Spleen (tissue), 11 donors: ENCODE results near the gene ZNF516. TPM values are rescaled to one million over a fixed set of nuclear protein-coding genes. Genes with fewer than 3 reads are reported as not detected.
A peak's percentile ranks its signal among the peaks of the same experiment; 100 is the strongest.

Experiments
- DNase-seq: peaks from one replicate; pipeline ENCODE4 v3.0.0-alpha.2; 2020
- H3K27ac ChIP-seq, 8 donors: fragments of 200-600 bp; sonication (generic) in 7 of 8; 1 replicate in 4 of 8; 2 replicates in 4 of 8; pipeline versions ENCODE4 v1.5.0 to v1.8.0; 2016 to 2021; ENCODE audit warnings: inconsistent platforms in 4 of 8, mild to moderate bottlenecking in 4 of 8, moderate library complexity in 1 of 8
- H3K27me3 ChIP-seq, 7 donors: fragments of 200-600 bp; sonication (generic) in 6 of 7; replicated peaks in 1 of 7; 1 replicate in 4 of 7; 2 replicates in 3 of 7; pipeline versions ENCODE4 v1.5.0 to v1.8.0; 2016 to 2021; ENCODE audit warnings: inconsistent platforms in 3 of 7, mild to moderate bottlenecking in 1 of 7
- H3K36me3 ChIP-seq, 6 donors: fragments of 200-600 bp; sonication (generic) in 5 of 6; 1 replicate in 4 of 6; 2 replicates in 2 of 6; pipeline versions ENCODE4 v1.5.0 to v1.8.0; 2016 to 2021; ENCODE audit warnings: inconsistent platforms in 2 of 6
- H3K4me1 ChIP-seq, 6 donors: fragments of 200-600 bp; sonication (generic) in 5 of 6; 1 replicate in 3 of 6; 2 replicates in 3 of 6; pipeline versions ENCODE4 v1.5.0 to v1.8.0; 2016 to 2021; ENCODE audit warnings: inconsistent platforms in 3 of 6
- H3K4me3 ChIP-seq, 8 donors: fragments of 200-600 bp; sonication (generic) in 7 of 8; 1 replicate in 4 of 8; 2 replicates in 4 of 8; pipeline versions ENCODE4 v1.5.0 to v1.8.0; 2016 to 2021; ENCODE audit warnings: inconsistent platforms in 4 of 8, mild to moderate bottlenecking in 4 of 8, moderate library complexity in 2 of 8
- H3K9me3 ChIP-seq, 8 donors: fragments of 200-600 bp; sonication (generic) in 7 of 8; 1 replicate in 4 of 8; 2 replicates in 4 of 8; pipeline versions ENCODE4 v1.5.0 to v1.8.0; 2016 to 2021; ENCODE audit warnings: inconsistent platforms in 4 of 8
- POLR2A ChIP-seq, 3 donors: fragments of 450-650 bp; IDR thresholded peaks; one replicate each; pipeline ENCODE4 v1.5.1; 2017; ENCODE audit warnings: antibody characterized with exemption in 3 of 3, mild to moderate bottlenecking in 1 of 3
- POLR2AphosphoS5 ChIP-seq, 3 donors: sonication (generic); formaldehyde crosslinking; IDR thresholded peaks; one replicate each; pipeline ENCODE4 v1.5.1; 2017; ENCODE audit warnings: antibody characterized with exemption in 3 of 3
- WGBS, 5 donors: extraction: QIAGEN DNeasy Blood & Tissue Kit in 3 of 5; methylation state at CpG; one replicate each; pipeline versions ENCODE4 v1.1.5 to v1.1.7; 2013 to 2018; 5-methylcytosine and 5-hydroxymethylcytosine counted together
- intact Hi-C: fragments of 100-400 bp; cut with DNase I; formaldehyde crosslinking; loops from one replicate; pipeline ENCODE4 v1.15.0; 2023; ENCODE audit warnings: low total_unique reads
- polyA plus RNA-seq, 3 donors: library from polyadenylated mRNA; stranded (reverse); fragments of 200-250 nt; gene quantifications; one replicate each; pipeline ENCODE4 v1.2.1, GENCODE V29; 2013
- total RNA-seq, 7 donors: library from RNA; depleted of rRNA in 3 of 7; stranded (reverse); fragments of >200 nt in 3 of 7; fragmentation: NEBNext Ultra II Directional in 4 of 7; extraction: Animal tissue kit (Norgen Biotek cat#: 25700) in 4 of 7; gene quantifications; one replicate each; pipeline versions ENCODE4 v1.1.0 to v1.2.1, GENCODE V29; 2016 to 2021
- TF ChIP-seq, protein P1 (sequence below), 11 experiments: fragments of 200-600 bp in 7 of 11; fragments of 450-650 bp in 4 of 11; sonication (generic) in 4 of 11; IDR thresholded peaks in 8 of 11; conservative IDR thresholded peaks in 3 of 11; 1 replicate in 7 of 11; 2 replicates in 4 of 11; pipeline versions ENCODE4 v1.4.0 to v1.8.0; 2016 to 2021; ENCODE audit warnings: antibody characterized with exemption in 11 of 11, inconsistent platforms in 4 of 11, mild to moderate bottlenecking in 1 of 11
- donor health status: healthy with polysubstance abuse.
- donor health status: DM: no; HTN: no; CAD: no; lungs with moderate emphysema.
- donor health status: DM: no; HTN: no; CAD: no.
- donor health status: Bipolar disorder and iron deficiency.
- donor health status: healthy.
- donor health status: DM: no; HTN: no; CAD: no.
- donor health status: DM: yes; HTN: yes; CAD: no.

The ZNF516 gene
- total and polyA plus RNA-seq, 10 donors = 4.5 to 58.4 (median 40.0) TPM

DNA sequence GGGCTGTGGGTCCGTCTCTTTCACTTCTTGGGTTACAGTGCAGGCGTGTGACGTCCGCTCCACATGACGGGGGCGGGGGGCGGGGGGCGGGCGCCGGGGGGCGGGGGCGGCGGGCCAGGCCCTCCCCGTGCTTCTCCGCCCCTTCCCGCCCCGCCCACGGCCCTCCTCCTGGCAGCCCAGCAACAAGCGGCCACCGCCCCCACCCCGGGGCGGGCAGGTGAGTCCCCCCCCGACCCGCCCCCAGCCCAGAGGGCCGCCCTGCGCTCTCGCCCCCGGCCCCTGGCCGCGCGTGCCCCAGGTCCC lies 3.6 kb downstream of the ZNF516 start:
- Histone ChIP-seq H3K27ac (peak overlapping the region in 7 of 8 donors; percentile 83 to 97 (median 90)), H3K4me3 (peak overlapping the region; percentile 56 to 90 (median 76)), H3K9me3 (no peaks in the 10 kb centered on the region), H3K4me1 (peaks cover 8 to 89% (median 55%) of the 10 kb centered on the region in 6 donors), H3K36me3 (no peaks in the 10 kb centered on the region), H3K27me3 (peaks cover 0 to 53% (median 3%) of the 10 kb centered on the region in 7 donors)
- no peak for DNase-seq
- TF ChIP-seq POLR2AphosphoS5 (IDR thresholded peaks at IDR 0.05) (peak in 1 of 3 donors; percentile 55), POLR2A (IDR thresholded peaks at IDR 0.05) (no peak)
- intact Hi-C loops = no loop called here
- WGBS, 5 donors = 0 to 4% (median 1%) methylated on average over 6 to 31 of the region's 31 CpGs; no CpG with 5 or more reads in 1 of the 5 donors

DNA sequence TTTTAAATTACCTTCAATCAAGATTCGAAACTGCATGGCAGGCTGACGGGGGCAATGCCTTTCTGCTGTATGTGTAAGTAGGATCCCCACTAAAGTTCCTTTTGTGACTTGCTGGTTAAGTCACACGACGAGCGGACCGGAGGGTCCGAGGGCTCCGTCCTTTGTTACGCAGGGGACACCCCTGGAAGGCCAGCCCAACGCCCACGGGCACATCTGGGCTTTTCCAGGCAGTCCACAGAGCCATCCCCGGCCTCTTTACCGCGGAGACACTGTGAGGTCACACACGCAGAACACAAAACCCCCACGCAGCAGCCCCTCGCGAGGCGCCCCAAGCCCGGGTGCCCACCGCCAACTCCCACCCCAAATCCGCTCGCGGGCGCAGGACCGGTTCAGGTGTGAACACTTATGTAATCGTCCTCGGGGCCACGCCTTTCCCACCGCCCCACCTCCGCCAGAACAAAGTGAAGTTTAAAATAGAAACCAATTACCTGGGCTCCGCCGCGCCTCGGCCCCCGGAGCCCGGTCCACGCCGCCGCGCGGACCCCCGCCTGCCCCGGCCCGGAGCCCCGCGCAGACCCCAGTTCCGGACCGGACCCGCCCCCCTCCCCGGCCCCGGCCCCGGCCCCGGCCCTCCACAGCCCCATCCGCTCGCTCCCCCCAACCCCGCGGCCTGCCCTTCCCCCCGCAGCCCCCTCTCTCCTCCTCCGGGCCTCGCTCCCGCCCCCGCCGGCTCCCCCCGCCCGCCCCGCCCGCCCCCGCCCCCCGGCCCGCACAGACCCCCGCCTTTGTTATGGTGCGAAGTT lies 4.2 kb downstream of the ZNF516 start:
- 2 to 4% (median 2%) methylated on average over 38 to 68 of the region's 73 CpGs for WGBS, 5 donors
- peaks cover 0 to 49% (median 3%) of the 10 kb centered on the region in 7 donors for H3K27me3 ChIP-seq
- intact Hi-C loops = no loop called here
- H3K4me1 ChIP-seq = peaks cover 8 to 89% (median 57%) of the 10 kb centered on the region in 6 donors
- DNase-seq = peak; percentile 92
- H3K9me3 ChIP-seq = no peaks in the 10 kb centered on the region
- TF ChIP-seq, protein P1, sequence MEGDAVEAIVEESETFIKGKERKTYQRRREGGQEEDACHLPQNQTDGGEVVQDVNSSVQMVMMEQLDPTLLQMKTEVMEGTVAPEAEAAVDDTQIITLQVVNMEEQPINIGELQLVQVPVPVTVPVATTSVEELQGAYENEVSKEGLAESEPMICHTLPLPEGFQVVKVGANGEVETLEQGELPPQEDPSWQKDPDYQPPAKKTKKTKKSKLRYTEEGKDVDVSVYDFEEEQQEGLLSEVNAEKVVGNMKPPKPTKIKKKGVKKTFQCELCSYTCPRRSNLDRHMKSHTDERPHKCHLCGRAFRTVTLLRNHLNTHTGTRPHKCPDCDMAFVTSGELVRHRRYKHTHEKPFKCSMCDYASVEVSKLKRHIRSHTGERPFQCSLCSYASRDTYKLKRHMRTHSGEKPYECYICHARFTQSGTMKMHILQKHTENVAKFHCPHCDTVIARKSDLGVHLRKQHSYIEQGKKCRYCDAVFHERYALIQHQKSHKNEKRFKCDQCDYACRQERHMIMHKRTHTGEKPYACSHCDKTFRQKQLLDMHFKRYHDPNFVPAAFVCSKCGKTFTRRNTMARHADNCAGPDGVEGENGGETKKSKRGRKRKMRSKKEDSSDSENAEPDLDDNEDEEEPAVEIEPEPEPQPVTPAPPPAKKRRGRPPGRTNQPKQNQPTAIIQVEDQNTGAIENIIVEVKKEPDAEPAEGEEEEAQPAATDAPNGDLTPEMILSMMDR (IDR thresholded peaks at IDR 0.05 in 8 of 11, conservative IDR thresholded peaks at IDR 0.05 in 3 of 11) = no peak
- TF ChIP-seq POLR2AphosphoS5 (IDR thresholded peaks at IDR 0.05) = peak in 2 of 3 donors; percentile 42 to 63
- peak overlapping the region; percentile 46 to 90 (median 76) for H3K4me3 ChIP-seq
- H3K36me3 ChIP-seq = no peaks in the 10 kb centered on the region
- H3K27ac ChIP-seq = peak overlapping the region in 7 of 8 donors; percentile 66 to 97 (median 90)

DNA sequence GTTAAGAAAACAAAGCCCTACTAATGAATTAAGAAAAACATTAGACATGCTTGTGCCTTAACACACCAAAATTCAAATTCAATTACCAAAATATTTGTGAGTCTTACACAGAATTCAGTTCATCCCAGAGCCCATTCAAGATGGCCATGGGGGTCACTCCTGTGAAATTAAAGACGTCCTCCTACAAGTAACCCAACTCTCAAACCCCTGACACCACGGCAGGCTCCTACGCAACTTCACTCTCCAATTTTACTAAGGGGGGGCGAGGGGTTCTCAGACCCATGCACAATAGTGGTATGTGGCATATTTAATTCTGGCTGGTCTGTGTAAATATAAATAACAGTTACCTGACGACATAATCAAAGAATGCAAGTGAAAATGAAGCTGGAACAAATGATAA lies 5.0 kb downstream of the ZNF516 start:
- intact Hi-C loops = no loop called here
- peaks cover 0 to 42% (median 3%) of the 10 kb centered on the region in 7 donors for H3K27me3 ChIP-seq
- DNase-seq = no peak
- peaks cover 8 to 91% (median 59%) of the 10 kb centered on the region in 6 donors for H3K4me1 ChIP-seq
- 68 to 84% (median 69%) methylated on average over 5 of the region's 5 CpGs for WGBS, 5 donors
- H3K36me3 ChIP-seq = no peaks in the 10 kb centered on the region
- TF ChIP-seq POLR2AphosphoS5 (IDR thresholded peaks at IDR 0.05) (no peak), POLR2A (IDR thresholded peaks at IDR 0.05) (no peak)
- TF ChIP-seq, protein P1 (IDR thresholded peaks at IDR 0.05 in 8 of 11, conservative IDR thresholded peaks at IDR 0.05 in 3 of 11) = no peak
- peak overlapping the region in 5 of 8 donors; percentile 75 to 97 (median 90) for H3K27ac ChIP-seq
- H3K9me3 ChIP-seq = no peaks in the 10 kb centered on the region
- peak overlapping the region in 3 of 8 donors; percentile 75 to 90 (median 86) for H3K4me3 ChIP-seq

DNA sequence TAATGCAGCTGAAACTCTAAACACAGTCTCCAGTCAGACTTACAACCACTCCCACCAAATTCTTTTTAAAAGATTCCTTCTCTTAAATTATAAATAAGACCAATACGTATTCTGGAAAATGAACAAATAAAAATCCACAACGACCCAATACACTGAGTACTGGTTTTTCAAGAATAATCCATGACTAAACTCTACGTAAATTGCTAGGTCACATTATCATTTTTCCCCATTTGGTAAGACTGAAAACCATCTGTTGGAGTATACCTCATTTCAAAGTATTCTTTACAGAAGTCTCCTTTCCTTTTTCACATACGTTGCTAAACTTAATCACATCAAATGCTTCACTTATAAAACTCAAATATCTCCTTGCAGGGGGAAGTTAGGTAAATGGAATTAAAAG lies 6.0 kb downstream of the ZNF516 start:
- H3K9me3 ChIP-seq = no peaks in the 10 kb centered on the region
- intact Hi-C loops = no loop called here
- H3K27ac ChIP-seq = peak overlapping the region in 1 of 8 donors; percentile 33

More for the DNA sequence above, 6.0 kb downstream of the ZNF516 start:
- 73 to 82% (median 74%) methylated on average over 4 of the region's 4 CpGs for WGBS, 5 donors
- TF ChIP-seq, protein P1 (IDR thresholded peaks at IDR 0.05 in 8 of 11, conservative IDR thresholded peaks at IDR 0.05 in 3 of 11) = no peak
- TF ChIP-seq POLR2A (IDR thresholded peaks at IDR 0.05) (no peak), POLR2AphosphoS5 (IDR thresholded peaks at IDR 0.05) (no peak)
- Histone ChIP-seq H3K36me3 (no peaks in the 10 kb centered on the region), H3K4me3 (no peak overlapping the region), H3K4me1 (peaks cover 8 to 94% (median 61%) of the 10 kb centered on the region in 6 donors), H3K27me3 (peaks cover 0 to 33% (median 3%) of the 10 kb centered on the region in 7 donors)
- no peak for DNase-seq
